PFSK-1 (cell line): ENCODE results near the gene EDNRB.

ENCODE experiments used
- FOXP2 ChIP-seq: optimal IDR thresholded peaks from 2 replicates; pipeline ENCODE3; 2011; ENCODE audit warnings: borderline replicate concordance, control low read depth, inconsistent platforms; ENCODE audit not compliant: insufficient read depth; ENCODE audit errors: extremely low read length, extremely low read depth
- POLR2AphosphoS5 ChIP-seq: IDR thresholded peaks from 2 replicates; pipeline ENCODE4 v1.6.1; 2012; ENCODE audit warnings: low read depth, mild to moderate bottlenecking, control low read depth, low read length, moderate library complexity
- TAF1 ChIP-seq: IDR thresholded peaks from 2 replicates; pipeline ENCODE4 v1.6.1; 2012; ENCODE audit warnings: low read length, control low read depth, borderline replicate concordance; ENCODE audit not compliant: insufficient read depth

GRCh38 chr13:77846173-77846572, 72.5 kb downstream of the EDNRB start:
- no peak for TF ChIP-seq TAF1
- TF ChIP-seq POLR2AphosphoS5: no peak
- TF ChIP-seq FOXP2: no peak
